Measurements from ENCODE around the gene DHRS7B.

- TF ChIP-seq CTCF (conservative IDR thresholded peaks at IDR 0.05 in 1 of 2, IDR thresholded peaks at IDR 0.05 in 1 of 2; ENCODE audit: low read depth in 1 of 2, low read length in 2 of 2) = no peak
- no peak for TF ChIP-seq EZH2 (IDR thresholded peaks at IDR 0.05; ENCODE audit: low read length, missing control alignments)
These were observed 7.8 kb downstream of the DHRS7B start for GRCh38 chr17:21134559-21134958.
